GM18508 (cell line): ENCODE data around the gene MMAB.
"Not testable (repeated sequence)": the region's sequence is repeated elsewhere in the genome, so short reads cannot be mapped to it uniquely, and the experiment has no call there.

Source experiments
- ATAC-seq: cut with Tn5 transposase; IDR thresholded peaks from one replicate; pipeline ENCODE4 v1.9.1; 2021; ENCODE audit warnings: moderate number of reproducible peaks; ENCODE audit not compliant: insufficient read depth, unreplicated experiment

Gene MMAB

DNA sequence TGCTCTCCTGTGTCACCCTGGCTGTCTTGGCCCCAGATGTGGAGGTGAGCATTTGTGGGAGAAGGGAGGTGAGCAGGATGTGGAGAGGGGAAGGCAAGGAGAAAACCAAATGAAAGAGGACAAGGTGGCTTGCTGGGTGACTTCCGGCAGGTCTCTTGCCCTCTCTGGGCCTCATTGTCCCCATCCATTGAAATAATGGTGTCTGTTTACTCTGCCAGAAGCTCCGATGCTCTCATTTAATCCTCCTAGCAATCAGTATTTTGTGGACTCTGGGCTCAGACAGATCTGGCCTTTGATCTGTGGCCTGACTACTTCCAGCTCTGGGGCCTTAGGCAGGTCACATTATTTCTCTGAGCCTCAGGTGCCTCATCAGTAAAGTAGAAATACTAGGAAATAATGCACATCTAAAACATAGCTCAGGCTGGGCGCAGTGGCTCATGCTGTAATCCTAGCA, 30.9 kb upstream of the MMAB start:
- ATAC-seq: no peak

GRCh38 chr12:109602132-109602531, 28.8 kb upstream of the MMAB start:
- not testable (repeated sequence) for ATAC-seq

GRCh38 chr12:109601557-109601956, 28.3 kb upstream of the MMAB start:
- ATAC-seq: no peak

GRCh38 chr12:109600995-109601394, 27.7 kb upstream of the MMAB start:
- ATAC-seq: no peak

DNA sequence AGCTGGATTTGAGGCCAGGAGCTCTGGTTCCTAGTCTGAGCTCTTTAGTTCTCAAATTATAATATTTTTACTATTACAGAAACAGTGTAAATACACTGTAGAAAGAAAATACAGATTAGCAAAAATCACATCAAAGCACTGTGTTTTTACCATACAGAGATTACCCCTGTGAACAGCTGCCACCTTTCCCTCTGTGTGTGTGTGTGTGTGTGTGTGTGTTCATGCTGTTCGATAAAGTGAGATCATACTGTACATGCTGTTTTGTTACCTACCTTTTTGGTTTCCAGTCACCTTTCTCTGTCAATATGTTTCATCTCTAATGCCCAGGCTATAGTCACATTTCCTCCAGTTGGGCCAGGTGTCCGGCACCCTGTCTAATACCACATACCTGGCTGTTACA, 27.2 kb upstream of the MMAB start:
- no peak for ATAC-seq

DNA sequence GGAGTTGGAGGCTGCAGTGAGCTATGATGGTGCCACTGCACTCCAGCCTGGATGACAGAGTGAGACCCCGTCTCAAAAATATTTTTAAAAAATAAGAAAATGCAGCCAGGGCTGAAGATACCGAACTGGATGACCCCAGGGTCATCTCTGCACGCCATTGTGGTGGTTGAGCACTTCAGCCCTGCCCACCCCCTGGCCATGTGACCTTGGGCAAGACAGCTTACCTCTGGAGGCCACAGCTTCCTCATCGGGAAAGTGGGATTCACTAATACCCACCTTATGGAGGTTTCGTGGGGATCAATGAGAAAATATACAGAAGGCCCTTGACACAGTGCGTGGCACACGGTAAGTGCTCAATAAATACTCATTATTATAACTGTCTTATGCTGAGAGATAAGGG, 25.8 kb upstream of the MMAB start:
- no peak for ATAC-seq

- ATAC-seq: no peak
Measured at GRCh38 chr12:109598428-109598854, 25.1 kb upstream of the MMAB start.

GRCh38 chr12:109597795-109598427, 24.6 kb upstream of the MMAB start:
- ATAC-seq: no peak

GRCh38 chr12:109597414-109597794, 24.1 kb upstream of the MMAB start:
- ATAC-seq: no peak

- no peak for ATAC-seq
Measured at GRCh38 chr12:109596418-109597244, 23.3 kb upstream of the MMAB start.

DNA sequence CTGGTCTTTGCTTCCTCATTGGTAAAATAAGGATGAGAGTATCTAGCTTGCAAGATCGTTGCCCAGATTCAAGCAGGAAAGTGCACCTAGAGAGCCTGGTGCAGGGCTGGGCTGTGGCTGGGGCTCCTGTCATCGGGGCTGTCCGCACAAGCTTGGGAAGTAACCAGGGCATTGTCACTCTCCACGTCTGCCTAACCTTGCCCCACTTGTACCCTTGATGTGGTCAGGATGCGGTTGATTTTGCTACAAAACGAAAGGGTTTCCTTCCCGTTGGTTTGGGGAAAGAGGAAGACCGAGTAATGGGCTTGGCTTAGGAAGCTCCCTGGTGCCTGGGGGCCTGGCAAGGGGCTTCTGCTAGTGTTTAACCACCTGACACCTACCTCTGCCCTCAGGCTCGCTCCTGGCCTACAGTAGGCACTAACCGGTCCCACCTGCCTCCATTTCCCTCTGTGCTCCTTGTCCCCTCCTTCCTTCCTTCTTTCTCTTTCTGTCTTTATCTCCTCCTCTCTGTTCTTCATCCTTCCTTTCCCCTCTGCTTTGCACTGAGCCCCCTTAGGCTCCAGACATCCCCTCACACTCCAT, 22.1 kb upstream of the MMAB start:
- ATAC-seq: no peak

DNA sequence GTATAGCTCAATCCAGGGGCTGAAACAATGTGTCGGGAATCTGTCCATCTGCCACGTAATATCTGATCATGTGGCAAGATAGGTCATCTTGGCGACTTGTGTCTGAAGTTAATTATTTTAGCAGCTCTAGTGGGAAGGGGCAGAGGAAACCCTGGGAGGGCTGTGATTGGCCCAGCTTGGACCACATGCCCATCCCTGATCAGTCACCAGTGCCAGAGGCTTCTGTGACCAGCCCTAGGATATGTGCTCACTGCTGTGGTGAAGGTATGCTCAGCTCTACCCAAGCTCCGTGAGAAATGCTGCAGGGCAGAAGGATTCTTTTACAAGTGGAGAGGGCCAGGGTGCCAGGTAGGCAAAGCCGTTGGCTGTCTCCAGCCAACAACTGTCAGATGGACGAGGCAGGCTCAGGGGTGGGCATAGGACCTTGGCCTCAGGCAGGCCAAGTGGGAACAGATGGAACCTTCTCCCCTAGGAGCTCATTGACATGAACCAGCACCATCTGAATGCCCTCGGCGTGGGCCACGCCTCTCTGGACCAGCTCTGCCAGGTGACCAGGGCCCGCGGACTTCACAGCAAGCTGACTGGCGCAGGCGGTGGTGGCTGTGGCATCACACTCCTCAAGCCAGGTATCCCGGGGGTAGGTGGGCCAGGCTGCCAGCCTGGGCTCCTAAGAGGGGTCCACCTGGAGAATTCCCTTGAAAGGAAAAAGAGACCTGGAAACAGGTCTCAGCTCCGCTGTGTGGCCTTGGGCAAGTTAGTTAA, 21.4 kb upstream of the MMAB start:
- ATAC-seq: no peak

DNA sequence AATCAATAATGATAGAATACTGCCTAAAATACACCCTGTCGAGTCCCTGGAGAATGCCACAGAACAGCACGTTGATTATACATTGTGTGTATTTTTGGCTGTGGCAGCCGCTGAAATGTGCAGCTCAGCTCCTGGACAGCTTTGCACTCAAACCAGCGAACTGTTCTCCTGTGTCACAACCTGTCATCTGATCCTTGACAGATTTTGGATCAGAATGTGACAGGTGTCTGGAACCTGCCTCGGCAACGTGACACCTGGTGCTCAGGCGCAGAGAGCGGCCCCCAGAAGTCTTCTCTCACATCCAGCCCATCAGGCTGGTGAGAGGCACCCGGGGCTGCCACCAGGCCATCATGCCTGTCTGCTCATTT, 19.6 kb upstream of the MMAB start:
- ATAC-seq: no peak

GRCh38 chr12:109592195-109592904, 19.0 kb upstream of the MMAB start:
- ATAC-seq: no peak

DNA sequence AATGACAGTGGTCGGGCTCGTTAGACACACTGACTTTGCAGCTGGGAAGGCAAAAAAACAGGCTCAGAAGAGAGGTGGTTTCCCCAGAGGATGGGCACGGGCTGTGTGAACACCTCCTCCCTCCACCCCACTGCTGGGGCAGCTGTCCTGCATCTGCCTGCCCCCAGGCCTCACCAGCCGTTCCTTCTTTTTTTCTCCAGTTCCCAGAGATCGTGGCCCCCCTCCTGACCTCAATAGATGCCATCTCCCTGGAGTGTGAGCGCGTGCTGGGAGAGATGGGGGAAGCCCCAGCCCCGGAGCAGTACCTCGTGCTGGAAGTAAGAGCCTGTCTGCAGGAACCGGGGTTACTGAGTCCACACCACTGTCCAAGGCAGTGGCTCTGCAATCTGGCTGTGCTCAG, 17.7 kb upstream of the MMAB start:
- no peak for ATAC-seq

DNA sequence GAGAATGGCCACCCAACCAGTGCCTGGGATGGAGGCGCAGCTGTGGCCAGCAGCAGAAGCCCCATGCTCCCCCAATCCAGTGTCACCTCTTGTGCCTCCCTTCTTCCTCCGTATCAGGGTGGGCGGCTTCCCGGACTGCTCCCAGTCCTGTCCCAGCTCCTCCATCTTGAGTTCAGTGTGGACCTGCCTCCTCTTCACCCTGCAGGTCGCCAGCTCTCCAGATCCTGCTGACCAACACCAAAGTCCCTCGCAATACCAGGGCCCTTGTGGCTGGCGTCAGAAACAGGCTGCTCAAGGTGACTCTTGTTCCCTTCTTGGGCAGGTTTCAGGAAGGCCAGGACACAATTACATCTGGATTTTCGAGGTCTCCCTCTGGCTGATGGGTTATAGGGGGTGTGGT, 17.3 kb upstream of the MMAB start:
- no peak for ATAC-seq

GRCh38 chr12:109589691-109590245, 16.5 kb upstream of the MMAB start:
- ATAC-seq: no peak

- no peak for ATAC-seq
Measured at GRCh38 chr12:109589240-109589590, 15.9 kb upstream of the MMAB start.

DNA sequence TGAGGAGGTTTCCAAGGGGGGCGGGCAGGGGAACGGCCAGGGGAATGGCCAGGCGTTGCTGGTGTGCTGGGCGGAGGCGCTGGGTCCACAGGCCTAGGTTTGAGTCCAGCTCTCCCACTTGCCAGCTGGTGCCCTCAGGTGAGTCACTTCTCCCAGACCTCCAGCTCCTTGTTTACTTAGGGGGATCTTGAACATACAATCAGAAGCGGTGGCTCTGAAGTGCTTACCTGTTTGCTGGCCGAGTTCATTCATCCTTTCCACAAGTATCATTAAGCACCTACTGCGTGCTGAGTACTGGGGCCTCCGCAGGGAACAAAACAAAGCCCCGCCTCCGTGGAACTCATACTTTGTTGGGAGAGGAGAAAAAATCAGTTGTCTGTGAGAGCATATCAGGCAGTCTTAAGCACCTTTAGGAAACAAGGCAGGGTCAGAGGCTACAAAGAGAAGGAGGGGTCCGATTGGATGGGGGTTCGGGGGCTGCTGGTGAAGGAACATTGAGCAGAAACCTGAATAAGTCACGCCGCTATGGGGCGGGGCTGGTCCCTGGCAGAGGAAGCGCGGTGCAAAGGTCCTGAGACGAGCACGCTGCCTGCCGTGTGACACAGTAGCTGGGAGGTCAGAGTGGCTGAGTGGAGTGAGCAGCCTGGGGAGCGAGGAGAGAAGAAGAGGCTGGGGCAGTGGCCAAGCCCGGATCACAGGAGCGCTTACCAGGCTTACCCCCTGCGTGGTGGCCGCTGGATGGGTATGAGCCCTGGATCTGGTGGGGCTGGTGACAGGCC, 15.3 kb upstream of the MMAB start:
- no peak for ATAC-seq
